Thyroid gland (tissue), 4 donors: ENCODE data around the gene DGAT2.

Experiments used
- CTCF ChIP-seq, 6 experiments: fragments of 200-600 bp in 3 of 6; fragments of 450-650 bp in 3 of 6; sonication (generic) in 3 of 6; IDR thresholded peaks; one replicate each; pipeline ENCODE4 v1.5.1; 2016 to 2019; ENCODE audit warnings: antibody characterized with exemption in 6 of 6, mild to moderate bottlenecking in 2 of 6, inconsistent platforms in 1 of 6, moderate library complexity in 1 of 6
- POLR2A ChIP-seq, 2 donors: fragments of 450-650 bp; IDR thresholded peaks; one replicate each; pipeline ENCODE4 v1.6.1; 2017; ENCODE audit warnings: antibody characterized with exemption in 2 of 2, mild to moderate bottlenecking in 2 of 2, moderate library complexity in 1 of 2

DNA sequence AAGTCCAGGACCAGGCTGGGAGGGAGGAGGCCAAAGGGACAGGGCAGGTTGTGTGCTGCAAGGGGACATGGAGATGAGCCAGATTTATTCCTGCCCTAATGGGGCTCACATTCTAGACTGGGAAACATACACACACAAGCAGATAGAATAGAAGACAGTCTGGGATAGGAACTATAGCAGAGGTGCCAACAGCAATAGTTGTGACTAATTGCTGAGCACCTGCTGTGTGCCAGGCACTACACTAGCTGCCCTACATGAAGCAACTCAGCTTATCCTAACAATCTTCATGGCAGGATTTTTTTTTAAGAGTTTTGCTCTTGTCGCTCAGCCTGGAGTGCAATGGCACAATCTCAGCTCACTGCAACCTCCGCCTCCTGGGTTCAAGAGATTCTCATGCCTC lies 39.6 kb upstream of the DGAT2 start:
- TF ChIP-seq POLR2A (IDR thresholded peaks at IDR 0.05) (no peak), CTCF (IDR thresholded peaks at IDR 0.05) (no peak)
